GM19463 (cell line): ENCODE results near the gene COL7A1.
A peak's percentile ranks its signal among the peaks of the same experiment; 100 is the strongest.
"Not testable (repeated sequence)": the region's sequence is repeated elsewhere in the genome, so short reads cannot be mapped to it uniquely, and the experiment has no call there.

Source experiments
- ATAC-seq: cut with Tn5 transposase; IDR thresholded peaks from one replicate; pipeline ENCODE4 v1.9.1; 2021; ENCODE audit warnings: mild to moderate bottlenecking, moderate library complexity; ENCODE audit not compliant: unreplicated experiment

COL7A1 gene

DNA sequence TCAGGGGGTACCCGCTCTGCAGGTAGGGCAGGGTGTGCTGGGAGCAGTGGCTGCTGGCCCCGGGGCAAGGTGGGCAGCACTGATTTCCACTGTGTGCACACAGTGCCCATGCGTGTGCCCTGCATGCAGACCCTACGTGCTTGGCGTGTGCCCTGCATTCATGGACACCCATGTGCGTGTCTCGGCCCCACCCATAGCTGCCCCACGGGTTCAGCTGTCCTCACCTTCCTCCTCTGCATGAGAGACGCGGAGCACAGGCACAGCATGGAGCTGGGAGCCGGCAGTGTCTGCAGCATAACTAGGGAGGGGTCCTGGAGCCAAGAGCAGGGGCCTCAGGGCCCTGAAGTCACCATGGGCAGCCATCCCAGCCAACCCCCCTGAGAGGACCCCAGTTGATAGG, 29.9 kb downstream of the COL7A1 start:
- no peak for ATAC-seq

DNA sequence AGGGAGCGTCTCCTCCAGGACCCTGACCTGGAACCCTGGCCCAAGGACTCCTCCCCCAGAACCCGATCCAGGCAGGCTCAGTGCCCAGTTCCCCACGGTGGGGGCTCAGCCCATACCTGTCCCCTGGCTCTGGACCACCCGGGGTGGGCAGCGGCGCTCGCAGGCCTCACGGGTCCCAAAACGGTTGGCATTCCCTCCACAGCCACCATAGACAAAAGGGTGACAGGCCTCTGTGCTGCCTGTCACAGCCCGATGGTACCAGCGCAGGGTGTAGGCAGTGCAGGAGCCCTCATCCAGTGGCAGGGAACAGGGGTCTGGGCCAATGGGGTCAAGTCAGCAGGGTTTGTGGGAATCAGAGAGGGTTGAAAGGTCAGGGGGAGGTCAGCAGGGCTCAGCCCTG, 30.5 kb downstream of the COL7A1 start:
- no peak for ATAC-seq

DNA sequence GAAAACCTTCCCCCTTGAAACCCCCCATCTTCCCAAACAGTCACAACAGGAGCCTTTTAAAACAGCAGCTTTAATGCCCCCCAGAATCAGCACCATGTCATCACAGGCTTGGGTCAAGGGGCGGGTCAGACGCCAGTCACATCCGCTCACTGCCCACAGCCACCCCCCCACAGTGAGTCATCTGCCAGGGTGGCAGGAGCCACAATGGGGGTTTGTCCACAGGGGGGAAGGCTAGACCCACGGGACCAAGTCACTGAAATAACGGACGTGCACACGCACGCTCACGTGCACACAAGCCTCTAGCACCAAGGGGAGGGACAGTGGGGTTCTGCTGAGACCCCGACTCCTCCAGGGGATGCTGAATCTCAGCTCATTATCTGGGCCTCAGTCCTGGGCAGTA, 31.1 kb downstream of the COL7A1 start:
- no peak for ATAC-seq

DNA sequence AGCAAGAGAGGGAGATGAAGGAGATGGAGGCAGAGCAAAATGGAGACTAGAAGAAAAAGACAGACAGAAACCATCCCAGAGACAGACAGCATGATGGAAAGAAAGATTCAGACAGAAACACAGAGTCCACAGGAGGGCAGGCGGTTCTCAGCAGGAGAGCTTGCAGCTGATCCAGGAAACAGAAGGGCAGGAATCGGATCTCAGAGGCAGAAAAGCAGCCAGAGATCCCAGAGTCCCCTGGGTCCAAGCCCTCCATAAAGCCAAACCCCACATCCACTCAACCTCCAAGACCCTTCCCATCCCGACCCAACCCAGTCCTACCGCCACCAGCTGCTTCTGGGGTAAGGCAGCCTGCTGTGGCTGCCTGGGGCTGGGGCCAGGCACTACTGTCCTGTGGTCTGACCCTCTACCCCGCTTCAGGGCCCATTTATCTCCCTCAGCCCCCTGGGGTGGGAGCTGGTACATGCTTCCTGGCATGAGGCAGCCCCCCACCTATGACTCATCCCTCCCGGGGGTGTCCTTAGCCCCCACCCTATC, 31.7 kb downstream of the COL7A1 start, which contains the start of gene UCN2:
Gene UCN2 (minus strand): TSS at position 400 of the 537 bp plus-strand sequence. CDS start 657 bp downstream, outside the sequence.
- ATAC-seq, result no peak

DNA sequence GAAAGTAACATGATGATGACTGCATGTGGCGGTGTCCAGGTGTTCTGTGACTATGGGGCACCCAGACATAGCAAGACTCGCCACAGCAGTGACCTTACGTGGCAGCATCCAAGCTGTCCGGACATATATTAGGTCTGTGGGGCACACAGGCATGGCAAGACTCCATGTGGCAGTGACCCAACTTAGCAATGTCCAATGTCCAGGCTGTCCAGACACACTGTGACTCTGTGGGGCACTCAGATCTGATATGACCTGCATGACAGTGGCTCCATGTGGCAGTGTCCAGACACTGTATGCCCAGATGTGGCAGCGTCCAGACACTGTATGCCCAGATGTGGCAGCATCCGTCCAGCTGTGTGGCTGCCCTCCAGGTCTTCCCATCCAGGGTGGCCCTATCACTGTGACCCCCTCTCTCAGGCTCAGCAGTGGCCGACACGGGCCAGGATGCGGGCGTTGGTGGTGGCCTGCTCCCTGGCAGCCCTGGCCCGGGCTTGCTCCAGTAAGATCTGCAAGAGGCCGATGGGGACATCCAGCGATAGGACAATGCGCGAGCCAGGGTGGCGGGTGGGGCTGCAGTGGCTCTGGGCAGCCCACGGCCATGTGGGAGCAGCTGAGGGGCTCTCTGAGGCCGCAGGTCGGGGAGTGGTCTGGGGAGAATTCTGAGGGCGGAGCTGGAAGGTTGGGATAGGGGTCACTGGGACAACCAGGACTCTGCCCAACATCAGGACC, 32.6 kb downstream of the COL7A1 start:
- ATAC-seq, result no peak

DNA sequence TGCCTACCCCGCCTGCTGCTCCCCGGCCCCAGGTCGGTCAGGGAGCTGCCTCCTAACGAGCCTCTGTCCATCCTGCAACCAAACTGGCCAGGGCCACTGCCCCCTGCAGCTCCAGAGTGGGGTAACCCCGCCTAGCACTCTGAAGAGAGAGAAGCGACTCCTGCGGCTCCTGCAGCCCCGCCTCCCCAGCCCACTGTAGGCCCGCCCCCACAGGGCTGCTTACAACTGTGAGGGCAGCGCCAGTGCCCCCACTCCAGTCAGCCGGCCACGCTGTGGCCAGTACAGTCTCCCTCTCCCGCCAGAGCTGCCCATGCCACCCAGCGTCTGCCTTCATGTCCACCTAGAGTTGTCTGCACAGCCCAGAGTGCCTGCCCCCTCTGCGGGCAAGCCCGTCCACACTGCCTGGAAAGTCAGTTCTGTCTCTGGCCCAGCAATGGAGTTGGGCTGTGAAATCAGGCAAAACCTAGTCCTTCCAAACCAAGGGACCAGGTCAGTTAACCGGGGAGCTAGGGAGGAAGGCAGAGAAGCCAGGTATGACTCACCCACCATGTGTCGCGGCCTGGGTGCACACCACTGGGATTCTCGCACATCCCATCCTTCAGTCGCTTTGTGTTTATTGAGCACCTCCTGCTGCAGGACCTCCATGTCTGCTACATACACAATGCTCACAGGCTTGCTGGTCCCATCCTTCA, 33.9 kb downstream of the COL7A1 start:
- no peak for ATAC-seq

DNA sequence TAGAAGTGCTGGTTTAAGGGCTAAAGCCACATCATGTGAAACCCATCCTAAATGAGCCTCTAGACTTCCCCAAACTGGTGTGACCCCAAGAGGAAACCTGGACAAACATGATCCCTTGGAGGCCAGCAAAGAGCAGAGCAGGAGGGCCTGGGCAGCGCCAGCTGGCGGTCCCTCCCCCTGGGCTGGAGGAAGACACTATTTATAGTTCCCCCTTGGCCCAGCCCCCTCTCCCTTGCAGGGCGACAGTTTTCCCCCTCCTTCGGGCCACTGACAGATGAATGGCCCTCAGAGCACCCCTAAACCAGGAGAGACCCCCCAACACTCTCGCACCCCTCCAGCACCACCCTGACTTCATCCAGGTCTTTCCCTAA, 34.5 kb downstream of the COL7A1 start:
- ATAC-seq, result no peak

DNA sequence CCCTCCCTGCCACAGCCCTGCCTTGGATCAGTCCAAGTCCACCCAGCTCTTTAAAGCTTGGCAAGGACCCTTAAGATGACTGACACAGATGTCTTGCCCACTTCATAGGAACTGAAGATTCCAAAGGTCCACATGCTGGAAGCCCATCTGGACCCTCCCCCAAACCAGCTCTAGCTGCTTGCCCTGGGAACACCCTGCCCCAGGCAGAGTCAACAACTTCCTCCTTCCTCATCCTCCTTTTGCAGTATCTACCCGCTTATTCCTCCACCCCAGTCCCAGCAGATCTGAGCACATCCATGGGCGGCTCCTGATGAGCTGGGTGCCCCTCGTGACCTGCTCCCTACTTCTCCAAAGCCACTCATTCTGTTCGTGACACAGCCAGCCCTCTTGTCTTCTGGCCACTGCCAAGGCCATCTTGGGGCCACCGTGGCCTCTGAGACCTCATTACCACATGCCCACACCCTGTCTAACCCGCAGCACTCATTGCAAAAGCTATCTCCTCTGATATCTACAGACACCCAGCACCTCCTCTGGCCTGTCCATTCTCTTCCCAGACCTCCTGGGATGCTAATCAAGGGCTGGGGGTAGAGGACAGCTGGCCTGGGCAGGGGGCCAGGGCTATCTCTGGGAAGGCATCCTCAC, 36.5 kb downstream of the COL7A1 start:
- no peak for ATAC-seq

DNA sequence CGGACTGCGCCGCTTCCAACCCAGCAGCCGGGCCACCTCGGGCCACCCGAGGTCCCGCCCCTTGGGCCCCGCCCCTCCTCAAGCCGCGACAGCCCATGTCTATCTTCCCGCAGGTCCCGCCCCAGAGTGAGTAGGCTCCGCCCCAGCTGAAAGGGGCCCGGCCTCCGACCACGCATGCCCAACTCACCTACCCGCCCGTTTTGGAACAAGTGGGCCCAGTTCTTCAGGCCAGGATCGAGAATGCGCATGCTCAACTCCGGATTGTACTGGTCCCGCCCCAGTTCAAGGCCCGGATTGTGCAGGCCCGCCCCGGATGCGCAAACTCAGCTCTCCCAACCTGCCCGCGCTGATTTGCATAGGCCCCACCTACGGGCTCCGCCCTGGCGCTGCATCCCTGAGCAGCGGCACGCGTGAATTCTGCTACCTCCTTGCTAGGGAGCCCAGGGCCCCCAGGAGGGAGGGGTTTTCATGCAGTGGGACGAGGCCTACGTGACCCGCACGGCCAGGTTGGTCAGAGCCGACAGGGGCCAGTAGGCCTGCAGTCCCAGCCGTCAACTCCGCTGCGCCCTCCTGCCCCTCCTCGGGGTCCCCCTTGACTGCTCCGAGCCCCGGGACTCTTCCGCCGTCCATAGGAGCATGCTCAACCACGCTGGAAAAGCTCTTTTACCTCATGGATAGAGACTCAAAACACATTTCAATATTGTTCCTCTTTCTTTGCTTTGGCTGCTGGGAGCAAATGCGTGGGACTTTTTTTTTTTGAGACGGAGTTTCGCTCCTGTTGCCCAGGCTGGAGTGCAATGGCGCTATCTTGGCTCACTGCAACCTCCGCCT, 38.1 kb downstream of the COL7A1 start, which contains the start of gene PFKFB4:
Gene PFKFB4 (minus strand): TSS at position 8 of the 831 bp plus-strand sequence. CDS start 26 bp downstream, outside the sequence.
- peak; percentile 84 for ATAC-seq

DNA sequence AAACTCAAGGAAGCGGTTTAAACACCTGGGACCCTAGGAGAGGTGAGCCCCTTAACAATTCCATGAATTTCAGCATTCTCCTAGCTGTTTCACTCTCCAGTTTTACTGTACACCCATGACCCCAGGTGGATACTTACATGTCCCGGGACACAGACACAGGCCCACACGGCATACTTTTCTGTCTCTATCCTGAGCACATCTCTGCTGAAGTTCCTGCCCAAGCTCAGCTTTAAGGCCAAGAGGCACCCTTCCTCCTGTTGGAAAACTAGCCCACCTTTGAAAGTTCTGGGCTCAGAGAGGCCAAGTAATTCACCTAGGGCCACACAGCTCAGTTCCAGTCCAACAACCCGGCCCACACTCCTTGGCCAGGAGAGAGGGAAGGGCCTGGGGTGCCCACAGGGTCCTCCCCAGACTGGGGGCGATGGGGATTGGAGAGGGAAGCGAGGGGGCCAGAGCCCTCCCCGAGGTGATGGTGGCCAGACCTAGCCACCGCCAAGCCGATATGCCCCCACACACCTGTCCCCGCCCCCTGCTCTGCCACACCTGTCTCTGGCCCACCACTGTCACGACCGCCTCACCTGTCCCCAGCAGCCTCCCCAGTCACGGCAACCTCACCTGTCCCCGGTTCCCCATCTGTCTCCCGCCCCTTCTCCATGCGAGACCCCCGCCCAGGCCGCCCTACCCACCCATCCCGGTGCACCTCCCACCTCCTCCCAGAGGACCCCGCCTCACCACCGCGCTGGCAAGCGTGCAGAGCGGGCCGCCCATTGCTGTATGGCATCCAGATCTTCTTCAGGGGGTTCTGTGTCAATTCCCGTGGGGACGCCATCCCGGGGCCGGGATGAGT, 39.0 kb downstream of the COL7A1 start:
- no peak for ATAC-seq

DNA sequence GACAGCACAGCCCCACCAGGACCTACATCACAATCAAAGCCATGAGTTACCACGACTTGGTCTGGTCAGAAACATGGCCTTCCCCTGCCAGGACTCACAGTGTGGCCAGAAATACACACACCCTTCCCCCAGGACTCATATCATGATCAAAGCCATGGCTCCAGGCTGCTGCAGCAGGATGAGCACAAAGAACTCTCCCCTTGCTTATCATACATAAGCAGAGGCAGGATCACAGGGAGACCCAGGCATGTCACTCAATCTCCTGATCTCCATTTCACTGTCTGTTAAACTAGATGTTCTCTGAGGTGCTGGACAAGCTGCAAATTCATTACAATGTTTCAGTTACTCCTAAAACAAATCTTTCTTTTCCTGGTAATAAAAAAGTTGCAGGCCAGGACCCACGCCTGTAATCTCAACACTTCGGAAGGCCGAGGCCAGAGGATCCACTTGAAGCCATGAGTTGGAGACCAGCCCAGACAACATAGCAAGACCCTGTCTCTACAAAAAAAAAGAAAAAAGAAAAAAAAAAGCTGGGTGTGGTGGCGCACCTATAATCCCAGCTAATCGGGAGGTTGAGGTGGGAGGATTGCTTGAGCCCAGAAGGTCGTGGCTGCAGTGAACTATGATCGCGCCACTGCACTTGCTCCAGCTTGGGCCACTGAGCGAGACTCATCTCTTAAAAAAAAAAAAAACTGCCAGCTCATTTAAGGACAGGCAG, 39.7 kb downstream of the COL7A1 start:
- ATAC-seq, result no peak

DNA sequence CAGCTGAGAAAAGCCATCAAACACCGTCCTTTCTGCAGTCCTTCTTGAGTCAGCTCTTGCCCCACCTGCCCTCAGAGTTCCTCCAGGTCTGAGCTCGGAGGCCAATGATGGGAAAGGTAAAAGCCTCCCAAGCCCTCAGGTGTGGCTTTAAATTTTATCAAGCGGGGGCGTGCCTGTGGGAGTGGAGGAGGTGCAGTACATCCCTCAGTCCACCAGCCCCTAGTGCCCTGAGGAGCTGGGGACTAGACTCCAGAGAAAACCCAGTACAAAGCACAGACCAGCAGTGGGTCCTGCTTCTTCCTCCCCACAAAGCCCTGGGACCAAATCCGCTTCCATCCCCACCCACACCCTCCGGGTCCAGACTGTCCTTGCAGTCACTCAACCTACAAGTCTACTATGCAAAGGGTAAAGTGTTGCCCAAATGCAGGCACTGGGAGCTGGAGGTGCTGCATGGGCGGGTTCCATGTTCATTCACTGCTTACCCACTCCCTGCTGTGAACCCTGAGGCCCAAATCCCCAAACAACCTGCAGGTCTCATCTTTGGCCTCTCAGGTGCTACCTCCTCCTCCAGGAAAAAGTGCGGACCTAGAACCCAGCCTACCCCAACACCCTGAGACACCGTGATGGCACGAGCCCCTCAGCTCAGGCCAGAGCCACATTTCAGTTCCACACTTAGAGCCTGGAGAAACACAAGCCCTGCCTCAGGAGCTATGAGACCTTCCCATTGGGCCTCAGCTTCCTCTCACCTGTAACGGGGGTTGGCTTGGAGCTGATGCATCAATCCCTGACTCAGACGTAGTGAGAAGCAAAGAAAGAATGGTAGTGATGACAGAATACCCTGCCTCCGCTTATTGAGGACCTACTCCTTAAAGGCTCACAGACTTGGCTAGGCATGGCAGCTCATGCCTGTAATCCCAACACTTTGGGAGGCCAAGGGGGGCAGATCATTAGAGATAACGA, 41.0 kb downstream of the COL7A1 start:
- no peak for ATAC-seq

DNA sequence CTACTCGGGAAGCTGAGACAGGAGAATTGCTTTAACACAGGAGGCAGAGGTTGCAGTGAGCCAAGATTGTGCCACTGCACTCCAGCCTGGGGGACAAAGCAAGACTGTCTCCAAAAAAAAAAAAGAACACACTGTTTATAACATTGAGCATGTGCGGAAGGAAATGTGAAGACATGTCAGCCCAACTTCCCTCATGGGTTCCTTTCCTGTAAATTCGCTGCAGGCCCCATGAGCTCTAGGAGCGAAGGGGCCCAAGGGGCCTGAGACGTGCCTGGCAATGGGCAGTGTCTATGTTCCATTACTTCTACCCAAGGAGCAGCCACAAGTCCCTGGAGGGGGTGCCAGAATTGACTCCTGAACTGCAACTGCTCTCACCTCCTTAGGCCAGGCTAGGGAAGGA, 41.8 kb downstream of the COL7A1 start:
- no peak for ATAC-seq

DNA sequence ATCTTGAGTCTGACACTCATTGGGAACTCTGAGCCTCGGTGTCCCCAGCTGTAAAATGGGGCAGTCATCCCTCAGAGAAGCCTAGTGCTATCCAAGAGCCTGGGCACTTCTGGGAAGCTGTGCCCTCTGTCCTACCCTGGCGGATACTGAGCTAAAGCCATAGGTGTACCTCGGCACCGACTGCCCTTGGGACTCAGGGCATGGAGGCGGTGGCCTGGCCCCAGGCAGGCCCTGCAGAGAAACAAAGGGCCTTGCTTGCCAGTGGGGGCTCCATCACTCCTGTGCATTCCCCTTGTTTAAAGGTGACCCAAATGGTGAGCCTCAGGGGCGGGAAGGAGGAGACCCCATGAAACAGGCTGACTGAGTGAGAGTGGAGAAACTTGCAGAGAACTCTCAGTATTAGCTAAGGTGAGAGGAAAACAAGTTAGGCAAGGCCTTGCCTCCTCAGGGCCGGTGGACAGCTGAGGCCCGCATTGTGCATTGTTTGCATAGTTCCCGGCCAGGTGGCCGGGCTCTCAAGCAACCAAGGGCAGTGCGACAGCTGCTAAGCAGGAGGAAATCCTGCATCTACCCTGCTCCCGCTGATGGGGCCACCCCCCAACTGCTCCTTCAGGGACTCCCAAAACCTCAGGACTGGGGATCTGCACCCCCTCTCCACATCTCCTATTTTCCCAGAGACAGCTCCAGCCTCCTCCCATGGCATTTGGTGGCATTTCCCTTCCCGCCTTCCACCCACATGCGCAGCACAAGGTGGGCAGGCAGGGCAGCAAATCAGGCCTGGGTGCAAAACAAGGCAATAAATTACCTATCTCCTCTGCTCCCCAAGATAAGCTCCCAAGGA, 42.8 kb downstream of the COL7A1 start:
- no peak for ATAC-seq

DNA sequence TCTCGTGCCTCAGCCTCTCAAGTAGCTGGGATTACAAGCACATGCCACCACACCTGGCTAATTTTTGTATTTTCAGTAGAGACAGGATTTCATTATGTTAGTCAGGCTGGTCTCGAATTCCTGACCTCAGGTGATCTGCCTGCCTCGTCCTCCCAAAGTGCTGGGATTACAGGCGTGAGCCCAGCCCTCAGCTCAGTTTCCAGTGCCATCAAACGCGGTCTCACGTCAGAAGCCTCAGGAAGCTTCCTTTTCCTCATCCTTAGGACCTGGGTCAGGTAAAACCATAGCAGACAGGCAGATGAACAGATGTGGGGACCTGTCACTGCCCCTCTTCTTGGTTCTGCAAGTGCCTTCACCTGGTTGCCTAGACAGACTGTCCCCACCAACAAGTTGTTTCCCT, 43.5 kb downstream of the COL7A1 start:
- ATAC-seq, result not testable (repeated sequence)

DNA sequence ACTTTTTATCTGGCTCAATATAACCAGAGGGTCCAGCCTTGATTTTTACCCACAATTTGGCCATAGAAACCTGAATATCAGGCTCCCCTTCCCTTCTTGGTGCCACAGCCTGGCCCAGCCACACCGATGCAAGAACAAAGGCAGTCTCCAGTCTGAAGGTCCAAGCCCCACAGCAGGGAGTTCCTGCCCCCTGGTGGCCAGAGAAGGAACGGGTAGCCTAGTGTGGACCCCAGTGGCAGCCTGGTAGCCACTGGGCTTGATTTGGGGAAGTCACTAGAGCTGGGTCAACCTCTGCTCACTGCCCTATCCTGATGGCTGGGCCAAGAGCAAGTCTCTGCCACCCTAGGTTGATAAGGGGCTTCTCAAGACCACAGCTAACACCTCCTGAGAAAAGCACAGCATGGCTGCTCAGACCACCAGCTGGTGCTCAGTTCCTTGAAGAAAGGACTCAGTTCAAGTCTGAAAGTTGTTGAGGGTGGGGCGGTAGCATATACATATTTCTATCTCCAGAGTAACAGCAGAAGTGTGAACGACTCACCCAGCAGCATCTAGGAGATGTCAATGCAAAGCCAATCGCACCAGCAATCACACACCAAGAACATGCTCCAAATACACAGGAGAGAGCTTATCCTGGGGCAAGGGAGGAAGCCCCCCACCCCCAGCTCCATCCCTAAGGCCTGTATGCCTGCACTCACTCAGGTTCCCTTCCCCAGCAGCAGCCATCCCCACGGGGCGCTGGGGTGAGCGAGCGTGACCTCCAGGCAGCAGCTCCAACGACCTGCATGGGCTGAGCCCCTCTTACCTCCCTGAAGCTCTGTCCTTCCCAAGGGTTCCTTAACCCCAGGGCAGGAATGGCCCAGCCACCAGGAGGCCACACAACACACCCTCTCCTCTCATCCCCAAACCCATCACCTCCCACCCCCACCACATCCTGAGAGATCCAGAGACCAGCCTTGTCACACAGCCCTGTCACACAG, 46.1 kb downstream of the COL7A1 start:
- ATAC-seq, result peak; percentile 71
